Natural killer cell treated with Interleukin-12 subunit alpha and Interleukin-12 subunit beta and Interleukin-15 and Interleukin-18, amount 100 ng/mL, for 72 hours (primary cell): Measurements from ENCODE around the gene SIK2. TPM values are rescaled to one million over a fixed set of nuclear protein-coding genes. Genes with fewer than 3 reads are reported as not detected.
"Not testable (repeated sequence)": the region's sequence is repeated elsewhere in the genome, so short reads cannot be mapped to it uniquely, and the experiment has no call there.

Source experiments
- ATAC-seq, 2 donors: fragments of 150-1000 bp; cut with Tn5 transposase in 1 of 2; sonication (Bioruptor Pico), chemical (Tn5 transposase) in 1 of 2; 2 replicates each; pipeline ENCODE4 v1.10.0; 2021
- DNase-seq: peaks from one replicate; pipeline ENCODE4 v3.0.0; 2022; ENCODE audit warnings: low spot score
- H3K27ac Mint-ChIP-seq, 2 donors: 1 replicate in 1 of 2; 2 replicates in 1 of 2; pipeline ENCODE4 v1.8.0; 2022; ENCODE audit warnings: mixed read lengths in 2 of 2, mild to moderate bottlenecking in 1 of 2, moderate library complexity in 1 of 2
- H3K27me3 Mint-ChIP-seq, 2 donors: 1 replicate in 1 of 2; 2 replicates in 1 of 2; pipeline ENCODE4 v1.8.0; 2022; ENCODE audit warnings: mixed read lengths in 2 of 2
- H3K36me3 Mint-ChIP-seq: one replicate; pipeline ENCODE4 v1.8.0; 2022; ENCODE audit warnings: mixed read lengths
- H3K4me1 Mint-ChIP-seq, 2 donors: 1 replicate in 1 of 2; 2 replicates in 1 of 2; pipeline ENCODE4 v1.8.0; 2022; ENCODE audit warnings: low read depth in 2 of 2, mixed read lengths in 2 of 2, mild to moderate bottlenecking in 1 of 2
- H3K4me3 Mint-ChIP-seq: one replicate; pipeline ENCODE4 v1.8.0; 2022; ENCODE audit warnings: mixed read lengths
- H3K9me3 Mint-ChIP-seq: 2 replicates; pipeline ENCODE4 v1.8.0; 2022; ENCODE audit warnings: mixed read lengths
- total RNA-seq, 2 donors: library from RNA; stranded (reverse); gene quantifications; one replicate each; pipeline ENCODE4 v1.2.3, GENCODE V29; 2022

SIK2 gene
- total RNA-seq, 2 donors from 2014 or later, result 8.1 to 8.8 TPM

DNA sequence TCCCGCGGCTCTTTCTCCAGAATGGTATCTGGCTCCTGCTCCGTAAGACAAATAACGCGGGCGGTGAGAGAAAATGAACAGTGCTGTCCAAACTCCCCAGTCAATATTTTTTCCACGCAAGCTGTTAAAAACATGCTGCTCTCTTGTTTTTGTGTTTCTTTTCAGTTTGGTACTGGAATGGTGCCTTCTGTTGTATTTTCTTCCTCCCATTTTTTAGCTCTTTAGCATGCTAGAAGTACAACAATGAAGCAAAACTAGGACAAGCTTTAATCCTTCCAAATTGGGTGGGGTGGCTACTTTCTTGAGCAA, 164.5 kb downstream of the SIK2 start:
- ATAC-seq, result no peak
- no peaks in the 10 kb centered on the region for H3K9me3 Mint-ChIP-seq
- no peaks in the 10 kb centered on the region for H3K27me3 Mint-ChIP-seq
- peak overlapping the region; percentile 55 to 76 for H3K27ac Mint-ChIP-seq
- DNase-seq, result no peak
- peak overlapping the region; percentile 95 for H3K4me3 Mint-ChIP-seq
- H3K4me1 Mint-ChIP-seq, result peaks cover 28 to 38% of the 10 kb centered on the region in 2 donors
- H3K36me3 Mint-ChIP-seq, result peaks cover 23% of the 10 kb centered on the region

DNA sequence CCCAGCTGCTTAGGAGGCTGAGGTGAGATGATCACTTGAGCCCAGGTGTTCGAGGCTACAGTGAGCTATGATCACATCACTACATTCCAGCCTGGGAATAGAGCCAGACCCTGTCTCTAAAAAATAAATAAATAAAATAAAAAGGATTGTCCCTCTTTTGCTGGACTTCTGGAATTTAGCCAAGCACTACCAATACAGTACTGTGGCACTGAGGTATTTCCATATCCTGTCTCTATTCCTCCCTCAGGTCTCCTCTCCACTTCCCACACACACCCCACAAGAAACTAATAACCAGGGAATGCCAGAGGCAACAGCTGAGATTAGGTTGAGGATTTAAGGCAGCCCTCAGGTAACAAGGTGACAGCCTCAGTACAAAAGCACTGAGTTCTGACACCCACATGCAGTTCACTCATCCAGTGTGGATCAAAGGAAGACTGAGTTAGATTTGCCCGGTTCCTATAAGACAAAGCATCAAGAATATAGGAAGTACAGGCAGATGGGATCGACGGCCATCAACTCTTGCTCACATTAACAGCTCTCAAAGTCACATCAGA, 168.4 kb downstream of the SIK2 start:
- no peak overlapping the region for H3K4me3 Mint-ChIP-seq
- no peaks in the 10 kb centered on the region for H3K27me3 Mint-ChIP-seq
- no peaks in the 10 kb centered on the region for H3K36me3 Mint-ChIP-seq
- peaks cover 6 to 7% of the 10 kb centered on the region in 2 donors for H3K4me1 Mint-ChIP-seq
- DNase-seq, result no peak
- H3K9me3 Mint-ChIP-seq, result no peaks in the 10 kb centered on the region
- no peak for ATAC-seq
- H3K27ac Mint-ChIP-seq, result no peak overlapping the region

DNA sequence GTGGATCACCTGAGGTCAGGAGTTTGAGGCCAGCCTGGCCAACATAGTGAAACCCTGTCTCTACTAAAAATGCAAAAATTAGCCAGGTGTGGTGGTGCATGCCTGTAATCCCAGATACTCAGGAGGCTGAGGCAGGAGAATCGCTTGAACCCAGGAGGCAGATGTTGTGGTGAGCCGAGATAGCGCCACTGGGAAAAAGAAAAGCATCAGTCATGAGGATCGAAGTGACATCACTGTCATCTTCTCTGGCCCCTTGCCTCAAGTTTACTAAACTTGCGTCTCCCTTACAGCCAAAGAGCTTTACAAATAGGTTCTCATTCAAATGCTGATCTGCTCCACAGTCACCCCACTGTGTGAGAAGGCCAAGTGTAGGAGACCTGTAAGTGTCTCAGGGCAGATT, 169.0 kb downstream of the SIK2 start:
- not testable (repeated sequence) for H3K4me3 Mint-ChIP-seq, H3K36me3 Mint-ChIP-seq, ATAC-seq, DNase-seq, H3K27ac Mint-ChIP-seq, H3K9me3 Mint-ChIP-seq, H3K27me3 Mint-ChIP-seq, H3K4me1 Mint-ChIP-seq

GRCh38 chr11:111772535-111772934, 170.3 kb downstream of the SIK2 start:
- H3K9me3 Mint-ChIP-seq, result no peaks in the 10 kb centered on the region
- H3K27ac Mint-ChIP-seq, result no peak overlapping the region
- no peaks in the 10 kb centered on the region for H3K36me3 Mint-ChIP-seq
- H3K27me3 Mint-ChIP-seq, result no peaks in the 10 kb centered on the region
- DNase-seq (no peak), ATAC-seq (no peak)
- no peaks in the 10 kb centered on the region for H3K4me1 Mint-ChIP-seq
- no peak overlapping the region for H3K4me3 Mint-ChIP-seq

DNA sequence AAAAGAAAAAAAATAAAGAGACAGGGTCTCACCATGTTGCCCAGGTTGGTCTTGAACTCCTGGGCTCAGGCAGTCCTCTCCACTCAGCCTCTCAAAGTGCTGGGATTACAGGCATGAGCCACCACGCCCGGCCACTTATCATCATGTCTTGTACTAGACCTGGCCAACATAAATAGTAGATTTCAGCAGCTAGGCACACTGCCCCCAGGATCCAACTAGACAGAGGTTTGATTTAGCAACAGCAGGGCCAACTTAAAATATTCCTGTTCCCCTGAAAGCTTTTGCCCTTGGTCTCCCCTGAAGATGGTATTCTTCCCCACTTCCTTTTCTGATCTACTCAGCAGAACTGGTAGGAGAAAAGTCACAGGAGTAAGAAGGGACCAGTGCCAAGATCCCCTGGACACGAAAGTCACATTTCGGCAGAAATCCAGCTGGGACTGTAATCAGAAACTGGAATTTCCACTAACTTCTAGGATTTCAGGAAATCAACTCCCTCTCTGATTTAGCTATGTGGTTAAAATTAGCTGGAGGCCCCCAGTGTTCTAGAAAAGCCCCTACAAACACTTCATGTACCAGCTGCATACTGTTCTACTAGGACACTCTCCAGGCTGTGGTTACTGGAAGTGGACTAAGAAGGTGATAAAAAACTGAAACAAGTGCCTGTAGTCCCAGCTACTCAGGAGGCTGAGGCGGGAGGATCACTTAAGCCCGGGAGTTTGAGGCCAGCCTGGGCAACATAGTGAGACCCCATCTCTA, 172.9 kb downstream of the SIK2 start:
- no peaks in the 10 kb centered on the region for H3K9me3 Mint-ChIP-seq
- H3K4me3 Mint-ChIP-seq, result no peak overlapping the region
- H3K27me3 Mint-ChIP-seq, result no peaks in the 10 kb centered on the region
- ATAC-seq (no peak), DNase-seq (no peak)
- H3K4me1 Mint-ChIP-seq, result no peaks in the 10 kb centered on the region
- H3K27ac Mint-ChIP-seq, result no peak overlapping the region
- no peaks in the 10 kb centered on the region for H3K36me3 Mint-ChIP-seq

DNA sequence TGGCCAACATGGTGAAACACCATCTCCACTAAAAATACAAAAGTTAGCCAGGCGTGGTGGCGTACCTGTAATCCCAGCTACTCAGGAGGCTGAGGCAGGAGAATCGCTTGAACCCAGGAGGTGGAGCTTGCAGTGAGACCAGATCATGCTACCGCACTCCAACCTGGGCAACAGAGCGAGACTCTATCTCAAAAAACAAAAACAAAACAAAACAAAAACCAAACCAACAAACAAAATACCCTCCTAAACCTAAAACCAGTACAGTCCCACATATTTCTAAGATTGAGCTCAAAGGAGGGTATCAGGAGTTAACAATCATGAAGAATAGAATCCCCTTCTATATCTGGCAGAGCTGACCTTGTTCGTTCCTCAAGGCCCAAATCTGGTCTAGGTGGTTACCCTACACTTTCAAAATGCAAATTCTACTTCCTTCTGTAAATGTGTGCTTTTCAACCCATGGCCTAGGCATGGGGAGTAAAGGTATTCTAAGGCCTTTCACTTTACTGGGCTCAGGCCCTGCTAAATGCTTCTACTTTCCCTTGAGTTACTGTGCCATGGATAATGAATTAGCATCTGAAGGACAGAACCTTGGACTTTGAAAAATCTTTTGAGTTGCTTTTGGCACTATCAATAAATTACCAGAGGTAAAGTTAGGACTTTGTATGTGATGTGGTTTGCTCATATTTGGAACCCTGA, 174.3 kb downstream of the SIK2 start:
- H3K27me3 Mint-ChIP-seq, result no peaks in the 10 kb centered on the region
- DNase-seq (no peak), ATAC-seq (no peak)
- no peak overlapping the region for H3K4me3 Mint-ChIP-seq
- no peaks in the 10 kb centered on the region for H3K9me3 Mint-ChIP-seq
- H3K4me1 Mint-ChIP-seq, result no peaks in the 10 kb centered on the region
- H3K27ac Mint-ChIP-seq, result no peak overlapping the region
- H3K36me3 Mint-ChIP-seq, result no peaks in the 10 kb centered on the region

DNA sequence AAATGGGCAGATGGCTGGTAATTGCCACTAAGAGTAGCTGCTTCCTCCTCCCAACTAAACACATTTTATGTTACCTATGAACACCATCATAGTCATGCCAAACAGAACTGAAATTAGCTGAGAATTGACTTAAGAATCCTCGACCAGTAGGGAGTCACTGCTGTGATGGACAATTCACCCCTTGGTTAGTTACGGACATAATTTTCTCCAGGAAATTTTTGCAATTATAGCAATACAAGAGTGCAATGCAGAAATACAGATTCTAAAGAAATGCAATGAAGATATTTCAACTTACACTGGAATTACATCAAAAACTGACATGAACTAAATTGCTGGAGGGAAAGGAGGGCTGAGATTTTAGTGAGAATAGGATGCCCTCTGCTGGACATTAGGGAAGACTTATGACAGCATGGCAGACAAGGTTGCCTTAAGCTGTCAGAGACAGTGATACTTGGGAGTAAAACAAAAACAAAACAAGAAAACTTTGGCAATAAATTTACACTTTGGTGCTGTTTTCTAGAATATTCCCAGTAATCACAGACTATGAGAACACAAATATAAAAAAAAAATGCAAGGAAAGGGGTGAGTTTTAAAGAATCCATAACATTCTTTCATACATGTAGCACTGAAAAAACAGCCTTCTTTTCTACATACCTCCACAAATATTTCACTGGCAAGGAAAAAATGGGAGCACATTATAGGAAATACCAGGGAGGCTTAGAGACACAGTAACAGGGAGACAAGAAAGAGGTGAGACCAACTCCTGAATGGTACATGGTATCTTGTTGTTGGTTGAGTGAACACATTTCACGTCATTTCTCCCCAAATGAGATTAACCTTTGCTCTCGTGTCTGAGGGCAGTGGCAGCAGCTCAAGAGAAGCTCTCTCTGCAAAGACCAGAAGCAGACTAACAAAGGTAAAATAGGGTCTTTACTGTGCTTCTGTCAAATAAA, 175.1 kb downstream of the SIK2 start:
- H3K27ac Mint-ChIP-seq, result no peak overlapping the region
- ATAC-seq, result peak; percentile 70 to 79
- no peak for DNase-seq
- H3K4me1 Mint-ChIP-seq, result no peaks in the 10 kb centered on the region
- H3K27me3 Mint-ChIP-seq, result no peaks in the 10 kb centered on the region
- no peak overlapping the region for H3K4me3 Mint-ChIP-seq
- no peaks in the 10 kb centered on the region for H3K36me3 Mint-ChIP-seq
- no peaks in the 10 kb centered on the region for H3K9me3 Mint-ChIP-seq

GRCh38 chr11:111778047-111778558, 175.9 kb downstream of the SIK2 start:
- ATAC-seq, result no peak
- H3K4me3 Mint-ChIP-seq, result no peak overlapping the region
- DNase-seq, result no peak
- no peaks in the 10 kb centered on the region for H3K36me3 Mint-ChIP-seq
- no peaks in the 10 kb centered on the region for H3K9me3 Mint-ChIP-seq
- no peaks in the 10 kb centered on the region for H3K27me3 Mint-ChIP-seq
- no peaks in the 10 kb centered on the region for H3K4me1 Mint-ChIP-seq
- H3K27ac Mint-ChIP-seq, result no peak overlapping the region

DNA sequence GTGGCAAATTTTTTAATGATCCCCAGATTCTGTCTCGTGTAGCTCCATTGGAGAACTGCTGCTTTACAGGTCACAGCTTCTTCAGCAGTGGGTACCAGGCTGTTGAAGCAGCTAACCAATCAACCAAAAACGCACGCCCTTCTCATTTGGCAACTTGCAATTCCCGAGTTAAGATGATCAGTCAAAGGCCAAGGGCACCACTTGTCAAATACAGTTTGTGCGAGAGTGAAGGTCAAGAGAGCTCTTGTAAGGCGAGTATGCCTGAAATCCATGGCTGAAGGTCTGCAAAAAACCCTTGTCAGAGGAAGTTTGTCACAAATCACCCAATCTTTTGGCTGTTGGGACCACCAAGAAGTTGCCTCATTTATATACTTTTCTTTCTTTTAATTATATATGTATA, 176.9 kb downstream of the SIK2 start:
- Mint-ChIP-seq H3K9me3 (no peaks in the 10 kb centered on the region), H3K27me3 (no peaks in the 10 kb centered on the region), H3K4me1 (no peaks in the 10 kb centered on the region), H3K36me3 (no peaks in the 10 kb centered on the region), H3K4me3 (no peak overlapping the region), H3K27ac (no peak overlapping the region)
- DNase-seq, result no peak
- no peak for ATAC-seq

Other genes with a start within 250 kb of the SIK2 start
- gene POU2AF1, start 223.2 kb upstream of the SIK2 start, total RNA-seq, result 1 to 10 TPM in 1 of 2 donors, not detected in 1; 4.2 TPM
- gene BTG4, start 90.1 kb upstream of the SIK2 start, total RNA-seq, result not detected
- gene HOATZ, start 87.7 kb upstream of the SIK2 start, total RNA-seq, result not detected
- gene LAYN, start 61.7 kb upstream of the SIK2 start, total RNA-seq, result under 1 TPM; 0.52 to 0.67 TPM
- 10 to 100 TPM; 56.2 to 72.3 TPM for gene PPP2R1B, start 163.9 kb downstream of the SIK2 start, total RNA-seq